WI38 (cell line): ENCODE data around the gene MAP3K9.

Experiments used
- H3K4me3 ChIP-seq: 2 replicates; pipeline ENCODE4 v1.5.1; 2011; ENCODE audit warnings: low read depth, mild to moderate bottlenecking, control low read depth, low read length
- CTCF ChIP-seq: IDR thresholded peaks from 2 replicates; pipeline ENCODE4 v1.5.1; 2012; ENCODE audit warnings: low read depth, mild to moderate bottlenecking, control low read depth, low read length

The MAP3K9 gene

DNA sequence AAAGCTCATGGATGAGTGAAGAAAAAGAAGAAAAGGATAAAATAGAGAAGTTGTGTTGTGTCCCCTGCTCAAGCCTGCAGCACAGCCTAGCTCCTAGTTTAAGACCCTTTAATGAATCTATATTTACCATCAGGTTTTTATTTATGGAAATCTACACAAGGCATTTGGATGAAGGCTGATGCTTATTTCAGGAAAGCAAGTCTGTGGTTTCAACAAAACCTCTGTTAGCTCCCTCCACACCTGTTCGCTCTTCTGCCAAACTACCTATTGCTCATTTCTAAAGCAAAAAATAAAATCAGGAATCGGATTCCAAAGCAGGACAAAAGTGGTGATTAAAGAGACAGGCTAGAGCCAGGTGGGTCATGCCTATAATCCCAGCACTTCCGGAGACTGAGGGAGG lies 18.9 kb upstream of the MAP3K9 start:
- H3K4me3 ChIP-seq = no peak overlapping the region
- no peak for TF ChIP-seq CTCF

GRCh38 chr14:70827752-70828151 lies 18.4 kb upstream of the MAP3K9 start:
- no peak overlapping the region for H3K4me3 ChIP-seq
- TF ChIP-seq CTCF = no peak

DNA sequence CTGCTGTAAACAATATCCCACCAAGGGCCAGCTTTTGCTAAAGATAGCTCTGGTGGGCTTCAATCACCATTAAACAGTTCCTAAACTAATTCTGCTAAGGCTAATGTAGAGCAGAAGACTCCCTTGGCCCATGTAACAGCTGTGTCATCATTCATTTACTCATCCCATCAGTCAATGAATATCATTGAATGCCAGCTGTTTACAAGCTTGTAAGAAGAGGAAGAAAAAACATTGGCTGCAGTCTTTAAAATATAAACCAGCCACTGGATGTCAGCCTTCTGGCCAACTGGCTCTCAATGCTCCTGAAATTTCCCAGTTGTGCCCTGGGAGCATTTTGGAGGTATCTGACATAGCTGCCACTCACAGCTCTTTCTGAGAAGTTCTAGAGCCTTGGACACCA lies 18.0 kb upstream of the MAP3K9 start:
- TF ChIP-seq CTCF = no peak
- no peak overlapping the region for H3K4me3 ChIP-seq

DNA sequence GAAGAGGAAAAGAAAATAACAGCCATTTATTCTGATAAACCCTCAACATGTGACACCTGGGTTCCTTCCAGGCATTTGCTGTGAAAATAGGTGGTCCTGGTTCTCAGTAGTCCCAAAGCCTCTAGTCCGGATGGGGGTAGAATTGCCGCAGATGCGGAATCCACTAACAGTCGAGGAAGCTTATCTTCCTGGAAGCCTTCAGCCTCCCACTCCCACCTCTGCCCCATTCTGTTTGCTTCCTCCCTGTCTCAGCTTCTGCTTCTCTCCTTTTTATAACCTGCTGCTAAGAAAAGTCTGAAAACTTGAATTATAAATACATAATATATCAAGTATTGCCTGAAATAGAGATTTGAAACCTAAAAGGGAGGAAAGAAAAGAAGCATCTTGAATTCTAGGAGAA lies 14.0 kb upstream of the MAP3K9 start:
- no peak overlapping the region for H3K4me3 ChIP-seq
- TF ChIP-seq CTCF = no peak

DNA sequence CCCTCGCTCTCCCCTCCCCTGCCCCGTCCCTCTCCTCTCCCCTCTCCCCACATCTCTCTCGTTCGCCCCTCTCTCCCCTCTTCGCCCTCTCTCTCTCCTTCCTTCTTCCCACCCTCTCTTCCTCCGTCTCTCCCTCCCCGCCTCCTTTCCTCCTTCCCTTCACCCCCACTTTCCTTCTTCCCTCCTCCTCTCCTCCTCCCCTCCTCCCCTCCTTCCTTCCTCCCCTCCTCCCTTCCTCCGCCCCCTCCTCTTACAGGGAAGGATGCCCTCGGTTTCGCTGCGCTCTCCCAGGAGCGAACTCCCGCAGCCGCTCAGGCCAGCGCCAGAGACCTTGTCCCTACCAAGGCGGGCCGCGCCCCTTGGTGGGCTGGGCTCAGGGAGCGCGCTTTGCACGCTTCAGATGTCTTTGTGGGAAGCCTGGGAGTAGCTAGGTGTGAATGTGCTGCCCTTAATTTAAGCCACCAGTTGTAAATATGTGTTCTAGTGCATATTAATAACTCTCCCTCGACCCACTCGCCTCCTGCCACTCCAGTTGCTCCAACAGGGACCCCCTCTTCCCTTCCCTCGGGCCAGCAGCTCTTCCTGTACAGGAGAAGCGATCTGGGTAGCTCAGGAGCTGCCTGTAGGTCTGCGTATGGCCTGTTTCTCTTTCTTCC lies 13.3 kb upstream of the MAP3K9 start:
- TF ChIP-seq CTCF = no peak
- H3K4me3 ChIP-seq = peak overlapping the region; percentile 66

DNA sequence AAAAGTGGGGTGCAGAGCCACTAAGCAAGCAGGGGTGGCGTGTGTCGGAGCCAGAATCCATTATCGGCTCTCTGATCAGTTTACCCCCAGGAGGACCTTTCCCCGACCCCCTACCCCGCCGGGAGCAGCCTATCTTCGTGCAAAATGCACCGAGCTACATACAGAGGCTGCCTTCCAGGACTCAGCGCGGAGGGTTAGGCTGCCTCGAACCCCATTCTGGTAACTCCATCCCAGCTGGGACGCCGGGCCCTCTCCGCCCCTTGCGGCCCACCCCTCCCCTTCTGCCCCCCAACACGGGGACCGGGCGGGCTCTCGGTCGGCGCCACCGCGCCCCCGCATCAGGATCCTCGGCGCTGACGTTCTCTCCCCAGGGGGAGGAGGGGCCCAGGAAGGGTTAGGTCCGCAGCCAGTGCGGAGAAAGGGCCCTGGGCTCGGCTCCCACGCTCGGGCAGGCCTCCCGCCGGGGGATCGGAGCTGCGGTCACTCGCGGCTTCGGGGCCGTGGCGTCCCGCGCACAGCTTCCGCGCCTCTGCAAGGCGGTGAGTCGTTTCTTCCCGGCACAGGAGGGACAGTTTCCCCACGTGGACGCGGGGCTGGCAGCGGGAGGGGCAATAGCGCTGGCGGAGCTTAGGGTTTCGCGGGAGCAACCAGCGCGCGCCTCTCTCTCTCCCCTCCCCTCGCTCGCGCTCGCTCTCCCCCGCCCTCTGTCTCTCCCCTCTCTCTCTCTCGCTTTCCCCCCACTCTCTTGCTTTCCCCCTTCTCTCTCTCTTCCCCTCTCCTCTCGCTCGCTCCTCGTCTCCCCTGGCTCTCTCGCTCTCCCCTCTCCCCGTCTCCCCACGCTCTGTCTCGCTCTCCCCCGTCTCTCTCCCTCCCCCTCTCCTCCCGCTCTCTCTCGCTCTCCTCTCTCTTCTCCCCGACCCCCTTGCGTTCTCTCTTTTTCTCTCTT lies 12.5 kb upstream of the MAP3K9 start:
- no peak for TF ChIP-seq CTCF
- peak overlapping the region; percentile 66 for H3K4me3 ChIP-seq

GRCh38 chr14:70816525-70816924 lies 7.2 kb upstream of the MAP3K9 start:
- H3K4me3 ChIP-seq = no peak overlapping the region
- no peak for TF ChIP-seq CTCF
